HCT116 (cell line): ENCODE data around the gene ACTL6B. TPM values are rescaled to one million over a fixed set of nuclear protein-coding genes. Genes with fewer than 3 reads are reported as not detected.

Experiments used
- ATAC-seq: fragments of 200-7000 bp; cut with Tn5 transposase; 2 replicates; pipeline ENCODE4 v1.9.1; 2020; ENCODE audit warnings: mild to moderate bottlenecking, moderate library complexity
- BruUV-seq: library from RNA; stranded (reverse); fragments of 400-500 nt; replicated peaks from 2 replicates; lab custom pipeline; 2021; lab: Mats Ljungman, UMichigan
- CTCF ChIA-PET: fragments of 300-600 bp; sonication (Branson Sonifier 250); formaldehyde crosslinking; loops from one replicate; lab custom pipeline; 2021; ENCODE audit warnings: antibody characterized with exemption; lab: Charles Lee
- POLR2A ChIA-PET: fragments of 300-600, 350-600 bp; sonication (Branson Sonifier 250); formaldehyde crosslinking; loops from one replicate; lab custom pipeline; 2021; ENCODE audit warnings: antibody characterized with exemption; lab: Charles Lee
- RAD21 ChIA-PET, 2 experiments: fragments of 300-600 bp; sonication (Branson Sonifier 250); formaldehyde crosslinking; loops; one replicate each; lab custom pipeline; 2023; ENCODE audit warnings: low total read pairs in 2 of 2; ENCODE audit not compliant: uncharacterized antibody in 2 of 2, unreplicated experiment in 2 of 2, low non-redundant PET in 1 of 2; lab: Charles Lee
- DNase-seq: peaks from one replicate; pipeline ENCODE4 v3.0.0-alpha.2; 2010; ENCODE audit warnings: low read depth, low spot score
- H2AFZ ChIP-seq: fragments of 200-600 bp; shearing (Covaris generic), sonication (generic); 2 replicates; pipeline ENCODE4 v1.6.1; 2017; ENCODE audit warnings: low read depth, mixed run types, mixed read lengths, antibody characterized with exemption, low read length; ENCODE audit not compliant: poor library complexity, severe bottlenecking
- H3K27ac ChIP-seq: 2 replicates; pipeline ENCODE4 v1.5.1; 2012; ENCODE audit warnings: low read depth, low read length
- H3K27me3 ChIP-seq: fragments of 200-600 bp; sonication (generic); 2 replicates; pipeline ENCODE4 v1.6.1; 2016; ENCODE audit warnings: mixed run types, low read length, mixed read lengths; ENCODE audit not compliant: insufficient read depth
- H3K36me3 ChIP-seq, 2 experiments: fragments of 200-500 bp in 1 of 2; fragments of 200-600 bp in 1 of 2; sonication (Bioruptor generic) in 1 of 2; sonication (generic) in 1 of 2; 2 replicates each; pipeline versions ENCODE4 v1.5.1 to v1.6.1; 2014 to 2016; ENCODE audit warnings: low read length in 2 of 2, inconsistent platforms in 1 of 2, mixed read lengths in 1 of 2, mixed run types in 1 of 2; ENCODE audit not compliant: insufficient read depth in 2 of 2, control insufficient read depth in 1 of 2
- H3K4me1 ChIP-seq, 2 experiments: fragments of 200-600 bp in 1 of 2; sonication (generic) in 1 of 2; 2 replicates each; pipeline versions ENCODE4 v1.5.1 to v1.6.1; 2012 to 2017; ENCODE audit warnings: low read length in 2 of 2, inconsistent platforms in 1 of 2, mild to moderate bottlenecking in 1 of 2, mixed read lengths in 1 of 2, mixed run types in 1 of 2, moderate library complexity in 1 of 2; ENCODE audit not compliant: insufficient read depth in 2 of 2, control insufficient read depth in 1 of 2
- H3K4me2 ChIP-seq: fragments of 200-600 bp; sonication (generic); 2 replicates; pipeline ENCODE4 v1.6.1; 2017; ENCODE audit warnings: mixed run types, low read length, mixed read lengths
- H3K4me3 ChIP-seq, 2 experiments: fragments of 200-600 bp in 1 of 2; sonication (generic) in 1 of 2; replicated peaks in 1 of 2; 2 replicates each; pipeline ENCODE4 v1.5.1; 2011 to 2016; ENCODE audit warnings: low read length in 2 of 2, control low read depth in 1 of 2, low read depth in 1 of 2, mild to moderate bottlenecking in 1 of 2, mixed read lengths in 1 of 2, mixed run types in 1 of 2
- H3K79me2 ChIP-seq: fragments of 200-600 bp; sonication (generic); 2 replicates; pipeline ENCODE4 v1.6.1; 2017; ENCODE audit warnings: mild to moderate bottlenecking, mixed run types, low read length, moderate library complexity, mixed read lengths; ENCODE audit not compliant: insufficient read depth
- H3K9ac ChIP-seq: fragments of 200-600 bp; sonication (generic); 2 replicates; pipeline ENCODE4 v1.6.1; 2016; ENCODE audit warnings: low read length, mixed read lengths
- H3K9me2 ChIP-seq: fragments of 200-600 bp; sonication (generic), shearing (Covaris generic); 2 replicates; pipeline ENCODE4 v1.6.1; 2017; ENCODE audit warnings: mixed run types, mild to moderate bottlenecking, moderate library complexity; ENCODE audit not compliant: insufficient read depth
- H3K9me3 ChIP-seq, 2 experiments: fragments of 200-500 bp in 1 of 2; fragments of 200-600 bp in 1 of 2; sonication (Bioruptor generic) in 1 of 2; sonication (generic) in 1 of 2; 2 replicates each; pipeline ENCODE4 v1.6.1; 2014 to 2017; ENCODE audit warnings: low read length in 2 of 2, mixed read lengths in 2 of 2, inconsistent platforms in 1 of 2, low read depth in 1 of 2, mild to moderate bottlenecking in 1 of 2, mixed run types in 1 of 2, moderate library complexity in 1 of 2; ENCODE audit not compliant: control insufficient read depth in 1 of 2, insufficient read depth in 1 of 2
- H4K20me1 ChIP-seq: fragments of 200-600 bp; sonication (generic), shearing (Covaris generic); 2 replicates; pipeline ENCODE4 v1.6.1; 2017; ENCODE audit warnings: mixed run types, mild to moderate bottlenecking, moderate library complexity; ENCODE audit not compliant: insufficient read depth
- CBX3 ChIP-seq: IDR thresholded peaks from 2 replicates; pipeline ENCODE4 v1.6.1; 2012; ENCODE audit warnings: low read depth
- FOSL1 ChIP-seq: IDR thresholded peaks from 2 replicates; pipeline ENCODE4 v1.6.1; 2012; ENCODE audit warnings: low read depth
- JUND ChIP-seq: IDR thresholded peaks from 2 replicates; pipeline ENCODE4 v1.6.1; 2012
- MAX ChIP-seq: IDR thresholded peaks from 2 replicates; pipeline ENCODE4 v1.6.1; 2012
- YY1 ChIP-seq: IDR thresholded peaks from 2 replicates; pipeline ENCODE4 v1.6.1; 2011; ENCODE audit warnings: low read length, low read depth, moderate library complexity, mild to moderate bottlenecking; ENCODE audit not compliant: insufficient replicate concordance; ENCODE audit errors: extremely low read depth
- ZFX ChIP-seq: fragments of 450-650 bp; IDR thresholded peaks from 2 replicates; pipeline ENCODE4 v1.6.1; 2017
- ZNF274 ChIP-seq: fragments of 200-500 bp; sonication (Bioruptor generic); IDR thresholded peaks from 2 replicates; pipeline ENCODE4 v1.6.1; 2014; ENCODE audit warnings: mild to moderate bottlenecking, low read depth, low read length, inconsistent platforms
- intact Hi-C: fragments of 100-400 bp; cut with micrococcal nuclease; formaldehyde crosslinking; loops from 2 replicates; pipeline ENCODE4 v1.10.0; 2022
- total RNA-seq: library from RNA; stranded (reverse); gene quantifications from one replicate; pipeline ENCODE4 v1.2.1, GENCODE V29; 2021; ENCODE audit not compliant: unreplicated experiment
- TF ChIP-seq, protein P1 (sequence below): IDR thresholded peaks from 2 replicates; pipeline ENCODE4 v1.6.1; 2012

ACTL6B gene
- total RNA-seq, 1 experiment from 2014 or later, result not detected

DNA sequence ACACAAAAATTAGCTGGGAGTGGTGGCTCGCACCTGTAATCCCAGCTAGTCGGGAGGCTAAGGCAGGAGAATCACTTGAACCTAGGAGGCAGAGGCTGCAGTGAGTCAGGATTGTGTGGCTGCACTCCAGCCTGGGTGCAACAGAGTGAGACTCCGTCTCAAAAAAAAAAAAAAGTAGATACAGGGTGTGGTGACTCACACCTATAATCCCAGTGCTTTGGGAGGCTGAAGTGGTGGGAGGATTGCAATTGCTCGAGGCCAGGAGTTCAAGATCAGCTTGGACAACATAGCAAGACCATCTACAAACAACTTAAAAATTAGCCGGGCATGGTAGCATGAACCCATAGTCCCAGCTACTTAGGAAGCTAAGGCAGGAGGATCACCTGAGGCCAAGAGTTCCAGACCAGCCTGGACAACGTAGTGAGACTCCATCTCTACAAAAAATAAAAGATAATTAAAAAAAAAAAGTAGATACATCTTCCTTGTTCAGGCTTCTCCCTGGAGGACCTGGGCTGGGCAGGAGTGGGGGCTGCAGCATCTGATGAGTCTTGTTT is 41.9 kb downstream of the ACTL6B start:
- Histone ChIP-seq H3K36me3 (peaks cover 0 to 2% of the 10 kb centered on the region in 2 experiments; a peak in 1 of 4 replicates), H3K9ac (no peak overlapping the region), H4K20me1 (no peaks in the 10 kb centered on the region), H3K79me2 (no peaks in the 10 kb centered on the region), H2AFZ (no peak overlapping the region), H3K4me3 (no peak overlapping the region), H3K9me2 (no peaks in the 10 kb centered on the region)
- ATAC-seq, result no peak
- CTCF ChIA-PET, result interaction anchor here (1.6 to 2.5 kb wide), 3 partner anchors 15 to 91 kb away, joined by 4 to 12 read pairs (median 6); partner anchors contain the start of gene POP7
- TF ChIP-seq JUND (no peak), MAX (no peak), CBX3 (no peak), ZFX (no peak), FOSL1 (no peak), YY1 (no peak), ZNF274 (no peak)
- TF ChIP-seq, protein P1, sequence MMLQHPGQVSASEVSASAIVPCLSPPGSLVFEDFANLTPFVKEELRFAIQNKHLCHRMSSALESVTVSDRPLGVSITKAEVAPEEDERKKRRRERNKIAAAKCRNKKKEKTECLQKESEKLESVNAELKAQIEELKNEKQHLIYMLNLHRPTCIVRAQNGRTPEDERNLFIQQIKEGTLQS, result no peak
- TF ChIP-seq, all 23 proteins: peak for 0
- BruUV-seq, result no TSS peak
- peaks cover 3 to 35% of the 10 kb centered on the region in 2 experiments for H3K4me1 ChIP-seq
- DNase-seq, result no peak
- intact Hi-C loops, result no loop called here
- POLR2A ChIA-PET, result interaction anchor here (3.2 kb wide), 1 partner anchor 29 kb away, joined by 23 read pairs; the partner anchor contains the start of genes FBXO24 and LRCH4
- RAD21 ChIA-PET, result no interaction called here
- H3K27ac ChIP-seq, result no peak overlapping the region
- no peaks in the 10 kb centered on the region for H3K27me3 ChIP-seq
- no peaks in the 10 kb centered on the region for H3K9me3 ChIP-seq
- H3K4me2 ChIP-seq, result peak overlapping the region; percentile 97; the same call in 1 of the 2 replicates
